HepG2 (cell line): ENCODE measurements around the gene YY1. TPM values are rescaled to one million over a fixed set of nuclear protein-coding genes. Genes with fewer than 3 reads are reported as not detected.

Experiments used
- CENPBD1 ChIP-seq: sonication (generic); formaldehyde crosslinking; IDR thresholded peaks from 2 replicates; pipeline ENCODE4 v1.8.0; 2022; ENCODE audit warnings: missing genetic modification reagents, low read depth, mild to moderate bottlenecking, borderline replicate concordance
- CSRNP2 ChIP-seq: sonication (generic); formaldehyde crosslinking; conservative IDR thresholded peaks from 2 replicates; pipeline ENCODE4 v1.8.0; 2022; ENCODE audit warnings: low read depth, missing genetic modification reagents
- NR1H2 ChIP-seq: sonication (generic); formaldehyde crosslinking; IDR thresholded peaks from 2 replicates; pipeline ENCODE4 v1.8.1; 2022; ENCODE audit warnings: low read depth, missing genetic modification reagents, borderline replicate concordance
- SAFB2 ChIP-seq: sonication (generic); formaldehyde crosslinking; IDR thresholded peaks from 2 replicates; pipeline ENCODE4 v1.5.1; 2020; ENCODE audit warnings: missing genetic modification reagents, low read depth, mild to moderate bottlenecking, borderline replicate concordance
- SMAD1 ChIP-seq: sonication (generic); formaldehyde crosslinking; IDR thresholded peaks from 2 replicates; pipeline ENCODE4 v1.4.0; 2020; ENCODE audit warnings: missing genetic modification reagents, low read depth, mild to moderate bottlenecking, borderline replicate concordance
- SP1 ChIP-seq, 2 experiments: fragments of 450-650 bp in 1 of 2; sonication (generic) in 1 of 2; formaldehyde crosslinking in 1 of 2; IDR thresholded peaks; 2 replicates each; pipeline versions ENCODE4 v1.4.0 to v1.6.1; 2016 to 2020; ENCODE audit warnings: missing genetic modification reagents in 1 of 2
- TERF1 ChIP-seq: sonication (generic); formaldehyde crosslinking; IDR thresholded peaks from 2 replicates; pipeline ENCODE4 v1.8.0; 2022; ENCODE audit warnings: mild to moderate bottlenecking, missing genetic modification reagents, moderate library complexity
- ZNF232 ChIP-seq: sonication (generic); formaldehyde crosslinking; IDR thresholded peaks from 2 replicates; pipeline ENCODE4 v1.4.0; 2020; ENCODE audit warnings: missing genetic modification reagents, borderline replicate concordance
- ZNF441 ChIP-seq: sonication (generic); formaldehyde crosslinking; IDR thresholded peaks from 2 replicates; pipeline ENCODE4 v1.7.0; 2021; ENCODE audit warnings: missing genetic modification reagents, borderline replicate concordance
- ZNF674 ChIP-seq: sonication (generic); formaldehyde crosslinking; IDR thresholded peaks from 2 replicates; pipeline ENCODE4 v1.5.0; 2020; ENCODE audit warnings: low read depth, mild to moderate bottlenecking, missing genetic modification reagents
- ZNF766 ChIP-seq: sonication (generic); formaldehyde crosslinking; IDR thresholded peaks from 2 replicates; pipeline ENCODE4 v1.5.0; 2020; ENCODE audit warnings: missing genetic modification reagents, borderline replicate concordance
- polyA plus RNA-seq, 8 experiments: library from polyadenylated mRNA; depleted of rRNA in 3 of 8; stranded (reverse) in 7 of 8; unstranded in 1 of 8; fragments of >200 nt; fragmentation: Illumina TruSeq in 4 of 8; extraction: Trizol in 4 of 8; gene quantifications; 2 replicates each; pipeline versions ENCODE4 v1.2.1 to v1.2.3, GENCODE V29; 2011 to 2016; ENCODE audit warnings: low read depth in 4 of 8, missing spikeins in 1 of 8, mixed read lengths in 1 of 8; ENCODE audit not compliant: insufficient read depth in 1 of 8
- total RNA-seq, 5 experiments: library from RNA; depleted of rRNA; stranded (reverse); fragments of >200 nt; fragmentation: Illumina TruSeq; extraction: Trizol; gene quantifications; 2 replicates each; pipeline ENCODE4 v1.2.3, GENCODE V29; 2016; ENCODE audit warnings: low read depth in 1 of 5
- TF ChIP-seq, protein P1 (sequence below): sonication (generic); formaldehyde crosslinking; IDR thresholded peaks from 2 replicates; pipeline ENCODE4 v1.8.1; 2023; ENCODE audit warnings: mild to moderate bottlenecking, missing genetic modification reagents
- TF ChIP-seq, protein P2 (sequence below): sonication (generic); formaldehyde crosslinking; IDR thresholded peaks from 2 replicates; pipeline ENCODE4 v1.5.0; 2020; ENCODE audit warnings: mild to moderate bottlenecking, low read depth, missing genetic modification reagents, borderline replicate concordance
- TF ChIP-seq, protein P3 (sequence below): sonication (generic); formaldehyde crosslinking; IDR thresholded peaks from 2 replicates; pipeline ENCODE4 v1.8.1; 2023; ENCODE audit warnings: missing genetic modification reagents, inconsistent platforms, borderline replicate concordance
- TF ChIP-seq, protein P4 (sequence below): IDR thresholded peaks from 2 replicates; pipeline ENCODE4 v1.6.1; 2016

Gene YY1
- total and polyA plus RNA-seq, 2 of the 13 experiments (the other 11 are each of a cell fraction or from before 2014, with no cell fraction given), result 29.4 to 68.1 TPM

DNA sequence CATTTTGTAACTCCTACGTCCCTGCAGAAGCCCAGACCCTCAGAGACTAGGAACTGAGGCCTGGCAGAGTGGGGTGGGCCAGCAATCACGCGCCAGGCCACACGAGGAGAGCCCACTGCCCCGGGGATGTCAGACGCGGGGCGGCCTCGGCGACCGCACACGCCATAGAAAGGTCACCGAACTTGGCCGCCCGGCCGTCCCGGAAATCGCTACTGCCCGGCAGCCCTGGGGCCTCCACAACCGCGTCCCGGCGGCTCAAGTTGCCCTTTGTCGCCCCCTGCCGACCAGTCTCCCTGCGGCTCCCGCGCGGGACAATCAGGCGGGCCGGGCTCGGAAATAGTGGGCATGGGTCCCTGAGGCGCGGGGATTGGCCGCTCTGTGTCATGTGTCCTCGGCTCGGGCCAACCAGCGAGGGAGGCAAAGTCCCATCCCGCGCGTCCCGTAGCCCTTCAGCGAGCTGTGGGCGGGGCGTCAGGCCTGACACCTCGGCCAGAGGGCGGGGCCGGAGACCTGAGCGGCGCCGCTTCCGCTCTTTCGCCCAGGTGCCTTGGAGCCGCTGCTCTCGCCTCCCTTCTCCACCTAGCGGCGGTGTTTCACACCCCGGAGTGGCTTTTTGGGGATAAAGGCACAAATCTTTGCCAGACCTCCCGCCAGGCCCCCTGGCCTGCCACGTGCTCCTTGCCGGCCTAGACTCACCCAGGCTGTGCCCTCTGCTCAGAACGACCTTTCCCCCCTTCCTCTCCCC lies 46.1 kb upstream of the YY1 start (continued):
- TF ChIP-seq, protein P1, sequence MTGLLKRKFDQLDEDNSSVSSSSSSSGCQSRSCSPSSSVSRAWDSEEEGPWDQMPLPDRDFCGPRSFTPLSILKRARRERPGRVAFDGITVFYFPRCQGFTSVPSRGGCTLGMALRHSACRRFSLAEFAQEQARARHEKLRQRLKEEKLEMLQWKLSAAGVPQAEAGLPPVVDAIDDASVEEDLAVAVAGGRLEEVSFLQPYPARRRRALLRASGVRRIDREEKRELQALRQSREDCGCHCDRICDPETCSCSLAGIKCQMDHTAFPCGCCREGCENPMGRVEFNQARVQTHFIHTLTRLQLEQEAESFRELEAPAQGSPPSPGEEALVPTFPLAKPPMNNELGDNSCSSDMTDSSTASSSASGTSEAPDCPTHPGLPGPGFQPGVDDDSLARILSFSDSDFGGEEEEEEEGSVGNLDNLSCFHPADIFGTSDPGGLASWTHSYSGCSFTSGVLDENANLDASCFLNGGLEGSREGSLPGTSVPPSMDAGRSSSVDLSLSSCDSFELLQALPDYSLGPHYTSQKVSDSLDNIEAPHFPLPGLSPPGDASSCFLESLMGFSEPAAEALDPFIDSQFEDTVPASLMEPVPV, result peak; percentile 87
- no peak for TF ChIP-seq CSRNP2
- no peak for TF ChIP-seq ZNF441
- TF ChIP-seq, protein P2, sequence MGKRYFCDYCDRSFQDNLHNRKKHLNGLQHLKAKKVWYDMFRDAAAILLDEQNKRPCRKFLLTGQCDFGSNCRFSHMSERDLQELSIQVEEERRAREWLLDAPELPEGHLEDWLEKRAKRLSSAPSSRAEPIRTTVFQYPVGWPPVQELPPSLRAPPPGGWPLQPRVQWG (CRISPR knock-in tag), result no peak
- peak; percentile 68 for TF ChIP-seq ZNF766 (CRISPR knock-in tag)
- TF ChIP-seq, protein P3, sequence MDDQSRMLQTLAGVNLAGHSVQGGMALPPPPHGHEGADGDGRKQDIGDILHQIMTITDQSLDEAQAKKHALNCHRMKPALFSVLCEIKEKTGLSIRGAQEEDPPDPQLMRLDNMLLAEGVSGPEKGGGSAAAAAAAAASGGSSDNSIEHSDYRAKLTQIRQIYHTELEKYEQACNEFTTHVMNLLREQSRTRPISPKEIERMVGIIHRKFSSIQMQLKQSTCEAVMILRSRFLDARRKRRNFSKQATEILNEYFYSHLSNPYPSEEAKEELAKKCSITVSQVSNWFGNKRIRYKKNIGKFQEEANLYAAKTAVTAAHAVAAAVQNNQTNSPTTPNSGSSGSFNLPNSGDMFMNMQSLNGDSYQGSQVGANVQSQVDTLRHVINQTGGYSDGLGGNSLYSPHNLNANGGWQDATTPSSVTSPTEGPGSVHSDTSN (CRISPR knock-in tag), result peak; percentile 64; the same call in 1 of the 2 replicates
- no peak for TF ChIP-seq NR1H2 (CRISPR knock-in tag)
- TF ChIP-seq SAFB2 (CRISPR knock-in tag), result peak; percentile 89; the same call in 1 of the 2 replicates
- TF ChIP-seq TERF1 (CRISPR knock-in tag), result no peak
- TF ChIP-seq SMAD1 (CRISPR knock-in tag), result peak; percentile 20; the same call in 1 of the 2 replicates
- TF ChIP-seq ZNF674 (CRISPR knock-in tag), result 0 out of 2 replicates have a peak, but pooled peaks have one; percentile 45
- no peak for TF ChIP-seq CENPBD1 (CRISPR knock-in tag)
- TF ChIP-seq SP1 (IDR thresholded peaks at IDR 0.05), result no peak
- TF ChIP-seq SP1 (CRISPR knock-in tag; IDR thresholded peaks at IDR 0.05), result peak; percentile 83
- TF ChIP-seq ZNF232 (CRISPR knock-in tag), result peak; percentile 75; the same call in 1 of the 2 replicates
- TF ChIP-seq, protein P4, sequence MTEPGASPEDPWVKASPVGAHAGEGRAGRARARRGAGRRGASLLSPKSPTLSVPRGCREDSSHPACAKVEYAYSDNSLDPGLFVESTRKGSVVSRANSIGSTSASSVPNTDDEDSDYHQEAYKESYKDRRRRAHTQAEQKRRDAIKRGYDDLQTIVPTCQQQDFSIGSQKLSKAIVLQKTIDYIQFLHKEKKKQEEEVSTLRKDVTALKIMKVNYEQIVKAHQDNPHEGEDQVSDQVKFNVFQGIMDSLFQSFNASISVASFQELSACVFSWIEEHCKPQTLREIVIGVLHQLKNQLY (CRISPR knock-in tag), result peak; percentile 41; the same call in 1 of the 2 replicates
